Right forelimb (tissue), 1 donor: Measurements from ENCODE around the gene HIRIP3.
"Not testable (repeated sequence)": the region's sequence is repeated elsewhere in the genome, so short reads cannot be mapped to it uniquely, and the experiment has no call there.

Source experiments
- DNase-seq: peaks from one replicate; pipeline ENCODE4 v3.0.0-alpha.2; 2018

Gene HIRIP3

DNA sequence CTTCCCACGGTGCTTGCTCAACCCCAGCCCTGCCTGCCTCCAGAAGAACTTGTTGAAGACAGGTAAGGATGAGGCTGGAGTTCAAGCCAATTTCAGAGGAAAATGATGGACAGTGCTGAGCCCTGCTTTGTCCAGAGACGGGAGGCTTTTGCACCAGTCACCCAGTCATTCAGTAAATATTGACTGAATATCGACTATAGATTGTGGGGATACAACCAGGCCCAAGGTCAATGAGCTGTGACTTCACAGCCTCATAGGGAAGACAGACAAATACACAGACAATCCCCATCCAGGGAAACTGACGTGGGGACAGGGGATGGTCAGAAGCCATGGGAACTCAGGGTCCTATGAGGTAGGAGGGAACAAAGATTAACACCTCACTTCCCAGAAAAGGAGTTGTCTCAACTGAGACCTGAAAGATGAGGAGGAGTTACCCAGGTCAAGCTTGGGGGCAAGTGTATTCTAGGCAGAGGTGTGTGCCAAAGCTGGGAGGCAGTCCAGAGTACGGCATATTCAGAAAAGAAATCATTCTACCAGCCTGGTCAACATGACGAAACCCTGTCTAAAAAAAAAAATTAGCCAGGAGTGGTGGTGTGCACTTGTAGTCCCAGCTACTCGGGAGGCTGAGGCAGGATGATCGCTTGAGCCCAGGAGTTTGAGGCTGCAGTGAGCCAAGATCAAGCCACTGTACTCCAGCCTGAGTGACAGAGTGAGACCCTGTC, 21.3 kb upstream of the HIRIP3 start:
- DNase-seq: no peak

DNA sequence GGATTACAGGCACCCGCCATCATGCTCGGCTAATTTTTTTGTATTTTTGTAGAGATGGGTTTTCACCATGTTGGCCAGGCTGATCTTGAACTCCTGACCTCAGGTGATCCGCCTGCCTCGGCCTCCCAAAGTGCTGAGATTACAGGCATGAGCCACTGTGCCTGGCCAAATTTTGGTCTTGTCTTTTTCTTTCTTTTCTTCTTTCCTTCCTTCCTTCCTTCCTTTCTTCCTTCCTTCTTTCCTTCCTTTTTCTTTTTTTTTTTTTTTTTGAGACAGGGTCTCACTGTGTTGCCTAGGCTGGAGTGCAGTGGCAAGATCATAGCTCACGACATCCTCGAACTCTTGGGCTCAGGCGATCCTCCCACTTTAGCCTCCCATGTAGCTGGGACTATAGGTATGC, 20.0 kb upstream of the HIRIP3 start:
- not testable (repeated sequence) for DNase-seq

DNA sequence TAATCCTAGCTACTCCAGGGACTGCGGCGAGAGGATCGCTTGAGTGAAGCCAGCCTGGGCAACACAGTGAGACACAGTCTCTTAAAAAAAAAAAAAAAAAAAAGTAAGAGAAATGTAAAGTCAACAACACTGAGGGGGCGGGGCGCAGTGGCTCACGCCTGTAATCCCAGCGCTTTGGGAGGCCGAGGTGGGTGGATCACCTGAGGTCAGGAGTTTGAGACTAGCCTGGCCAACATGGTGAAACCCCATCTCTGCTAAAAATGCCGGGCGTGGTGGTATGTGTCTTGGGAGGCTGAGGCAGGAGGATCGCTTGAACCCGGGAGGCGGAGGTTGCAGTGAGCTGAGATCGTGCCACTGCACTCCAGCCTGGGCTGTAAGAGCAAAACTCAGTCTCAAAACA, 17.2 kb upstream of the HIRIP3 start:
- DNase-seq: not testable (repeated sequence)

DNA sequence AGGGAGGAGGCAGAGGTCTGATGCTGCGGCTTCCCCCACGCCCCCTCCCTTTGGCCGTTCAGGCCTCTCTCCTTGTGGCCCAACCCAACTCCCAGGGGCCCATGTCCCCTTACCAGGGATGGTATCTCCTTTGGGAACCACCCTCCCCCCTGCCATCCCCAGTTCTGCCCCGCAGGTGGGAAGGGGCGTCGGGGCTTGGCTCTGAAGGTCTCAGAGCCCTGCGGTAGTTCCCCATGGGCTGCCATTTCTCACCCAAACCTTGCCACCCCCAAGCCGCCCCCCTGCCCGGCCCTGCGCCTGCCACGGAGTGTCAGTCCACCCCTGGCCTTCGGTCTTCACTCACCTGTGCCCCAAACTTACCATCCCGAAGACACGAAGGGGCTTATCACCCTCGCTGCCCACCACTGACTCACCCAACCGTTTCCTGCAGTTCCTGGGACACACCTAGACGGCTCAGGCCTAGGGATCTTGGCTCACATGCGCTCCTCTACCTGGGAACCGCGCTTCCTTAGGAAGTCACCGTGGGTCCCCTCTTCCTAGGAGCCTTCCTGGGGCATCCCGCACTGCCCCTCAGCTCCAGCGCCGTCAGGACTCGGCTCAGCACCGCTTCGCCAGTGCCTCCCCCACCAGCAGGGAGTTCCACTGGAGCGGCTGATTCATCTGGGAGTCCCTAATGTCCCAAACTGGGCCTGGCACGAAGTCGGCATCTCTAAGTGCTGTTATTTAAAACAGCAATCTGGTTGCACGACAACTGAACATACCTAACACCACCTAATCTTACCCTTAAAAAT, 16.5 kb upstream of the HIRIP3 start:
- no peak for DNase-seq

DNA sequence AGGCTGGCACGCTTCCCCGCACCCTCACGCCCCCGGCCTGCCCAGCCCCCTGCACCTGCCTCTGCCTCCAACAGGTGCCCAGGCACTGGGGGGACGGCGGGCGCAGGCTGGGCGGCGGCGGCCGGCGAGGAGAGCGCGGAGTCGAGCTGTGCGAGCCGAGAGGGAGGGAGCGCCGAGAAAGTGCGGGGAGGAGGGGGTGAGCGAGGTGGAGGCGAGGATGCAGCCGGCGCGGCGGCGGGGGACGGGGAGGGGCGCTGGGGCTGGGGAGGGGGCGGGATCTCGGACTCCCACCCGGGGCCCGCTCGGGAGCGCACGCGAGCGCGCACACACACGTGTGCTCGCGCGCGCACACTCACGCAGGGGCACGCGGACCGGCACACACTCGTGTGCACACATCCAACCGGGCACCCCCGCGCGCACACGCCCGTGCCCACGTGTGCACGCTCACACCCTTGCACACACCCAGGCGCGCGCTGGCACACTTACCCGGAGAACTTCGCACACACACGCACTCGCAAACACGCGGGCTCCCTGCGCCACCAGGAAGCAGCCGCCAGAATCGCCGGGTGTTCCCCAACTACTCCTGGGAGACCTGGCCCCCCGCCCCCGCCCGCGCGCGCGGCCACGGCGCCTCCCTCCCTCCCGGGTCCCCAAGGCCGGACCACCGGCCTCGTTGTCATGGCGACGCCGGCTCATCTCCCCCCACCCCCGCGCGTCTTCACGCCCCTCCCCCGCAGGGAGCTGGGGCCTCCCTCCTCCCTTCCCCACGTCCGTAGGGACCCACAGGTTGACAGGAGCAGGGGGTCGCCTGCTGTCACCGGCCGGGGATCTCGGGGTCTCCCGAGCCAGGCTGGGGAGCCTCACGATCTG, 15.7 kb upstream of the HIRIP3 start, which contains the start of gene DOC2A:
Gene DOC2A, minus strand, starts transcription at position 184 of the 870 bp plus-strand sequence. CDS start 805 bp downstream, outside the sequence.
- no peak for DNase-seq

DNA sequence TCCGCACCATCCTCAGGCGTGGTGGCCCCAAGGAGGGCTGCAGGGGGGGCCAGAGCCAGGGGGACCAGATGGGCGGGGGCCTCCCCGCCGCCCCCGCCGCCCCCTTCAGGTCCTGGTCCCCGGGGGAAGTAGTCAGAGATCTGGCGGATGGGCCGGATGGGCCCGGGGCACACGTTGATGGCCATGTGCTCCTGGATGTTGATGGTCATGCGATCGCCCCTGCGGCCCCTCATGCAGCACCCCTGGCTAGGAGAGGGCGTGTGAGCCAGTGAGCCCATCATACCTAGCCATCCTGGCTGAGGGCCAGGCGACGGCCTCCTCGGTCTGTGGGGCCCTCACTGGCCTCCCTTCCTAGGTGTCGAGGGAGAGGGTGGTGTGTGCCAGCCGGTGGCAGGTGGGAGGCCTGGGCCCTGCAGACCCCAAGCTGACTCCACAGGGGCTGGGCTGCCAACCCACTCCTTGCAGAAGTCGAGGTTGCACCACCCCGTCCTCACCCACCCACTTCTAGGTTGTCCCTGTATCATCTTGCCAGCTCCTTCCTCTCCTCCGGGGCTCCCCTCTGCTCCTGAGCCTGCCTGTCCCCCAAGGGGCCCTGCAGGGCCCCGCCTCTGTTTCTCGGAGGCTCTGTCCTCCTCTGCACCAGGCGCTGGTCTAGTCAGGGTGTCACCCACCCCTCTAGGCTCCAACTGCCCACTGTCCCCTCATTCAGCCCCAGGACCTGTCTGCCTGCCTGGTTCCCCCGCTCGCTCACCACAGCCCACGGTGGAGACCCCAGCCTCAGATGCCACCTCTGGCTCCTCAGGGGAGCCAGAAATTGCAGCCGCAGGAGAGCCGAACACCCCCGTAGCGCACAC, 14.8 kb upstream of the HIRIP3 start:
- DNase-seq: peak; percentile 46

DNA sequence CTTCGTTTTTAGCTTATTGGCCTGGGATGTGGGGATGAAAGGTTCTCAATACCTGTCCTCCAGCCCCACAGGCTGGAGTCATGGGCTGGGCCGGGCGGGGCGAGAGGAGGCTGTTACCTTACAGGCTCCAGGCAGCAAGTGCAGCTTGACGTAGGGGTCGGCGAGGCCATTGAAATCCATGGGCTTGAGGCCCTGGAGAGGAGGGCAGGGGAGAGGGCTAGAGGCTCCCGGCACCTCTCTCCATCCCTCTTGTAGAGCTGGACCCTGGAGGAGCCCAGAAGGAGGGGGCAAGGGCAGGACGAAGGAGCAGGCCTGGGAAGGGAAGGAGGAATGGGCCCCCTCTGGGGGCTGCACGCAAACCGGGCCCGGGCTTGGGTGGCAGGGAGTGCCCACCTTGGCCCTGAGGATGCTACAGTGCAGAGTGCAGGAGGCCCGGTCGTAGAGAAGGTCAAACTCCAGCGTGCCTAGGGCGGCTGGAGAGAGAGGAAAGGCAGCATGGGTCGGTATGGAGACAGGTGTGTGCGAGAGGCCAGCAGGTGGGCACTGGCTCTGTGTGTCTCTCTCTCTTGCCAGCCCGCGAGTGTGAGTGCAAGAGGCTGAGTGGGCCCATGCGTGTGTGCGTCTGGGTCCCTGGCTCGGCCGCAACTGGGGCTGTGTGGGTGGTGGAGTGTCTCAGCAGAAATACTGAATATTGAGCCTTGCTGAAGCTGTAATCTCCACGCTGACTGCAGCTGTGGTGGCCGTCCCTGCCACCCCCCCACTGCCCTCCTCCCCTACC, 13.9 kb upstream of the HIRIP3 start:
- DNase-seq: no peak

DNA sequence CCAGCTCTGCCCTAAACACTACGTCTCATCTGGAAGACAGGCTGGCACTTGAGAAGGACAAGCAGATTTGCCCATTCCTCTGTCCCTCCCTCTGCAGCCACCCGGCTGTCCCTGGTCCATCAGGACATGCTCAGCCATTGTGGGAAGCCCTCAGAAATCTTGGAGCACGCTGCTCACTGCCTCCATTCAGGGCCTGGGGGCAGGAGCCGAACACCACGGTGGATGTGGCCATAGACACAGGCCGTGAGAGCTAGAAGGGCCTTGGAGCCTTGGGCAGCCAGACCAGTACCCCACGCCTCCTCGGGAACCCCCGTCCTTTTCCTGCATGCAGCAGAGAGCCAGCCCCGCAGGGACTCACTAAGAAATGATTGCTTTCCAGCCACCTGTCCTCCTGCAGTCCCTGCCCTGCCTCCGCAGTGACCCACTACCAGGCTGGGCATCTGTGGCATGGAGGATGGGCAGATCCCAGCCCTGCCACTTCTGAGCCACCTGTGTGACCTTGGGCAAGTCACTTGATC, 12.0 kb upstream of the HIRIP3 start:
- DNase-seq: no peak

DNA sequence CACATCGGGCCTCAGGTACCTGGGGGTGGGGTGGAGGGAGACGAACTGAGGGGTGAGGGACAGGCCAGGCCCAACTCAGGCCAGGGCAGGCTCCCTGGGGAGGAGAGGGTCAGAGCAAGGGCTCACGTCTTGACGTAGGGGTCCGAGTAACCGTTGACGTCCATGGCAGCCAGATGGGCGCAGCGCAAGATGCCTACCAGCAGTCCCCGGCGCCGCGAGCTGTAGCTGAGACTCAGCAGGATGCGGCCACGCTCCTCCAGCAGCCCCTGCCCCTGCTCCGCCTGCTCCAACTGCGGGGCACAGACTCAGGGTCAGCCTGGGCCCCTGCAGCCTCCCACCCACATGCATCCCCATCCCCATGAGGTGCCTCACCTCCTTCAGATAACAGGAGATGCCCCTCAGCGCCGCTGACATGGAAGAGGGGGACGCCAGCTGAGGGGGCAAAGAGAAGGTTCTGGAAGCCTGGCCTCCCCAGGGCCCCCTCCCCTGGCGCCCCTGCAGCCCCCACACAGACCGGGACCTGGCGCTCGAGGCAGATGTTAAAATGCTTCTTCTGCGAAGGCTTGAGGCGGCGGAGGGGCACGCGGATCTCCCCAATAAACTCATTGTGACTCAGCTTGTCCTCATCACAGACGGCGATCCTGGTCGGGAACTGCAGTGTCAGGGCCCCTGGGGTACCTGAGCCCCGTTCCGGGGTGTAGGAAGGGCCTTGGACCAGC, 11.4 kb upstream of the HIRIP3 start:
- no peak for DNase-seq

DNA sequence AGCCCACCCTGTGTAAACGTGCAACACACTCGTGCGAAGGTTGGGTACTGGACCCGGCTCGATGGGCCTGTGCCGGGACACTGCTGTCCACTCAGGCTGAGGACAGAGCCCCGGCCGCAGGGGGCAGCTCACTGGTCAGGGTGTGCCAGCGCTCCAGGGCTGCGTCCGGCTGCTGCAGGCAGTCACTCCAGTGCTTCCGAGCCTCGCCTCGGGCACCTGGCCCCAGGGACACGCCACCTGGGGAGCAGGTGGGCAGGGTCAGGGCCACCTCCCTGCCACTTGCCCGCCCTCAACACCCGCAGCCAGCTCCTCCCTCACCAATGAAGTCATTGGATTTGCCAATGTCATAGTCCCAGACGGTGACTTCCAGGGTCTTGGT, 10.7 kb upstream of the HIRIP3 start:
- DNase-seq: no peak

DNA sequence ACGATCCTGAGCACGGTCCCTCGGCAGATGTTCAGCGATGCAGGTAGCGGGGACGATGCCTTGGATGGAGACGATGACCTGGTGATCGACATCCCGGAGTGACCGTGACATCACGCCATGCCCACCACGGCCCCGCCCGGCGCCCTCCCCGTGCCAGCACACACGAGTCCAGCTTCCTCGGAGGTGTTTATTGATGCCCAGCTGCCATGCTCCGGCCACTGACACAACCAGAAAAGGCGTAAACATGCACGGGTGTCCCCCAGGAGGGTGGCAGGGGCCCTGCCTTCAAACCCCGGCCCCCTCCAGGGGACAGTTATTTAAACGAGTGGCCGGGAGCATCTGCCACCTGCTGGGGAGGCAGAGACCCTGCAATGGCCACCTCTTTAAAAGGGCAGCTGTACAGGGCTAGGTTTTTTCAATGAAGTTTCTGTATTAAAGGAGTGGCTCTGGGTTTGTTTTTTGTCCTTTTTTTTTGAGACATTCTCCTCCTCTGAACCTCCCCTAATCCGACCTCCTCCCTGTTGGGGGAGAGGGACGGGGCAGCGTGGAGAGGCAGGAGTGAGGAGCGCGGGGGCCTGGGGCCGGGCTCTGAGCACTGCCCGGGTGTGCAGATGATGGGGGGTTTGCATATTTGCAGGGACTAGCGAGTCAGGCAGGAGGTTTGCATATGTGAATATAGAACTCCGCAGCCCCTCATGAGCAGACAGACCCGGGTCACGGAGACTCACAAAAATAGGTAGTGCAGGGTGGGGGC, 10.1 kb upstream of the HIRIP3 start:
- DNase-seq: no peak

DNA sequence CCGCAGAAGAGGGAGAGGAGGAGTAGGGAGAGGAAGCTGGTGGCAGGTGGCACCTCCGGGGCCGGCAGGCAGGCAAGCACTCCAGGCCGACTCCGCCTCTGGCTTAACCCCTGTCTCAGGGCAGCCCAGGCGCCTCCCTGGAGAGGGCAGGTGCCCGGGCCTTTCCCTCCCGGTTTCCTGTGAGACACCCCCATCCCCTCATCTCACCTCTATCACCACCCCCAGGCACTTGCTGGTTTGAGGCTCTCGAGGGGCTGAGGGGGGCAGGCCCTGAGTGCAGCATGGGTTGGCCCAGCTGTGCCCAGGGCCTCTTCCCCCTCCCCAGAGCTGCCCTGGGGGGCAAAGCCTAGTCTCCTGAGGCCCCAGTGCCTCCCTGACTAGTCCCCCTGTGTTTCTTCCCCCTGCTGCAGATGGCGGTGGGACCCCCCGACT, 9.4 kb upstream of the HIRIP3 start:
- no peak for DNase-seq

DNA sequence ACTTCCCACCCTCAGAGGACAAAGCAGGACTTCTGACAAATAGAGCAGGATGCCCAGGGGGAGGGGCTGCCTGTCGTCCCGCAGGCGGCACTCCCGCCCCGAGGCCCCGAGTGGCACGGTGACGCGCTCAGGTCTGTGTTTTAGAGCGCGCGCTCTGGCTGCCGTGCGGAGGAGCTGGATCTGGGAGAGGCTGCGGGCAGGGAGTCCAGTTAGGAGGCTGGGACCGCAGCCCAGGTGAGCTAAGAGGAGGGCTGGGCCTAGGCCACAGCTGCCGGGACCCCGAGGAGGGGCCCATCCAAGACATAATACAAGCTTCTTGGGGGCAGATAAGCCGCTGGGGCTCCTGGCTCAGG, 9.0 kb upstream of the HIRIP3 start:
- no peak for DNase-seq

DNA sequence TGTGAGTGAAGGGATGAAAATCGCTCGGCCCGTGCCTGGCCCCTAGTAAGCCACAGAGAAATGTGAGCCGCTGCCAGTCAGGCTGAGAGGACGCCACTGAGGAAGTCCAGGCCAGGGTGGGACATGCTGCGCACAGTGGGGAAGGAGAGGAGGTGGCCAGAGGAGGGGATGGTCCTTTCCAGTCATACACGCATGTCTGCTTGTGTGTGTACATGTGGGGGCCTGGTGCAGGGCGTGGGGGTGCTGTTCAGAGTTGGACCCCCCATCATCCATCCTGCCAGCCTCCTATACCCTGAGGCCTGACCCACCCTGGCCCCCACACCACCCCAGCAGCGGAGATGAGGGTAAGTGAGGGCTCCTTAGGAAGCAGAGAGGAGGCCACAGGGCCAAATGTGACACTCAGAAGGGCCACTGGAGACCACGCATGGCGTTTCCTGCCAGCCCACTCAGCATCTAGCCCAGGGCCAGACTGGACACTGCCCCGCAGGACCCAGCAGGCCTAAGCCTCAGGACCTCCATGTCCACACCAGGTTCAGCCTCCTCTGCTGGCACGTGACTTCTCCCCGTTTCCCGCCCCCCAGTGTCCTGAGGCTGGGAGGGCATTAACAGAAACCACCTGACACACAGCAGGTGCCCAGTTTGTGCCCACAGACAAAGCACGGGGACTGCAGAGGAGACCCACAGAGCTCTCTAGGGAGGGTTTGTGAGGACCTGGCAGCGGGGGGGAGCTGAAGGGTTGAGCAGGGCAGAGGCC, 8.4 kb upstream of the HIRIP3 start:
- no peak for DNase-seq

DNA sequence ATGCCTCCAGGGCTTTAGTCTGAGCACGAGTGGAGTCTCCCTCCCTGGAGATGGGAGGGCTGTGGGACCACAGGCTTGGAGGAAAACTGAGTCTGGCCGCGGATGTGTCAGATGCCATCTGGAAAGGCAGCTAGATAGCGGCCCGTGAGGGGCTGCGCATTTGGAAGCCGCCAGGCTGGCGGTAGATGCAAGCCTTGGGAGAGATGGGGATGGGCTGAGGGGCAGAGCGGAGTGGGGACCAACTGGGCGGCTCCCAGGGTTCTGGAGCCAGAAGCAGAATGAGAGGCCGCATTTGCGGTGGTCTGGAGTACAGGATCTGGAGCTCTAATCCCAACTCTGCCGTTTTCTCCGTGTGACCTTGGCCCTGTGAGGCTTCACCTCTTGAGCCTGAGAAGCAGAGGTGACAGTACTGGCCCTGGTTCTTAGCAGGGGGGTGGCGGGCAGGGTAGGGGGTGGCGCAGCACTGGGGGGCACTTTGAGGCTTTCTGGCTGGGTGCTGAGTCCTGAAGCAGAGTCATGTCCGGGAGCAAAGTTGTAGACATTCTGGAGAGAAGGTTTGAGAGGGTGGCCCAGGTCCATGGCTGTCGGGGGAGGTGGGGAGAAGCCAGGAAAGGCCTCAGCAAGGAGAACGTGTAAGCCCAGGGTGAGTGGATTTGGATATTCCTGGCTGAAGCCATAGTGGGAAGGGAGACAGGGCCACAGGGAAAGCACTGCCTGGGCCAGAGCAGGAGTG, 7.4 kb upstream of the HIRIP3 start:
- DNase-seq: no peak

DNA sequence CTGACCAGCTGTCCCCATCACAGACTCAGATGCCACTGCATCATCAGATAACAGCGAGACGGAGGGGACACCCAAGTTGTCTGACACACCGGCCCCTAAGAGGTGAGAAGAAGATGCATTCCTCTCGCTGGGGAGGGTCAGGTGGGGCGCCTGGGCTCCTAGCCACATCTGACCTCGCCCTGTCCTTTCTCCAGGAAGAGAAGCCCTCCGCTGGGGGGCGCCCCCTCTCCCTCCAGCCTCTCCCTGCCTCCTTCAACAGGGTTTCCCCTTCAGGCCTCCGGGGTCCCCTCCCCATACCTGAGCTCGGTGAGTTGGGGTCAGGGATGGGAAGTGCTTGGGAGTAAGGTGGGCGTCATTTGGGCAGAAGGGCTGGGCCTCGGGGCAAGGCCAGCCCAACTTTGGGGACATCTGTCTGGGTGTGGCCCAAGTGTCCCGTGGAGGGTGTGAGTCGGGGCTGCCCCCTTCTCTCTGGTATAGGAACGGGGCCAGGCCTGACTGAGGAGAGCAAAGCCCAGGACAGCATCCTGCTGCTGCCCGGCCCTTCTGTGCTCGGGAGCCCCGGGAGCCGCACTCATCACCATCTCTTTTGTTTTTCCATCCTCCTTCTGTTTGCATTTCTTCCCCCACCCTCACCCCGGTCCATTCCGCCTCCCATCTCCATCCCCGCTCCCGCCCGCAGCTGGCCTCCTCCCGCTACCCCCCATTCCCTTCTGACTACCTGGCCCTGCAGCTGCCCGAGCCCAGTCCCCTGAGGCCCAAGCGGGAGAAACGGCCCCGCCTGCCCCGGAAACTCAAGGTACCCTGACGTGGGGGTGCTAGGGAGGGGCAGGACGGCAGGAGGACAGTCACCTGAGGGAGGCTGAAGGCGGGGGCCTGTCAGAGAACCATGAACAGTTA, 5.6 kb upstream of the HIRIP3 start:
- no peak for DNase-seq

DNA sequence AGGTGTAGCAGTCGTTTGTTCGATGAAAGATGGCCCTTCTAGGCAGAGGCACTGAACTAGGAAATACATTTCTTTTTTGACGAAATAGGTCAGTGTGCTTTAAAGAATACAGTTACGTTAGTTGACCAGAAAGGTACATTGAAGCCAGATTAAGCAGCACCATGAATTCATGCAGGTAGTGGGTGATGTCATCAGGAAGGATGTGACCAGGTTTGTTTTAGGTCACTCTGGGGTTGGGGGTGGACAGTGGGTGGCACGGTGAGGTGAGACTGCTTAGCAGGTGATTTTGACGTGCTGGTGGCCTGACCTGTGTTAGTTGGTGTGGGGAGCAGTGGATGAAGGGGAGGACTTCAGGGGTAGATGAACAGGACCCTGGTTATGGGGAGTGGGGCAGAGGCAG, 4.2 kb upstream of the HIRIP3 start:
- DNase-seq: no peak
